ENCODE data around the gene SNAP29.
"Not testable (repeated sequence)": the region's sequence is repeated elsewhere in the genome, so short reads cannot be mapped to it uniquely, and the experiment has no call there.

The SNAP29 gene

DNA sequence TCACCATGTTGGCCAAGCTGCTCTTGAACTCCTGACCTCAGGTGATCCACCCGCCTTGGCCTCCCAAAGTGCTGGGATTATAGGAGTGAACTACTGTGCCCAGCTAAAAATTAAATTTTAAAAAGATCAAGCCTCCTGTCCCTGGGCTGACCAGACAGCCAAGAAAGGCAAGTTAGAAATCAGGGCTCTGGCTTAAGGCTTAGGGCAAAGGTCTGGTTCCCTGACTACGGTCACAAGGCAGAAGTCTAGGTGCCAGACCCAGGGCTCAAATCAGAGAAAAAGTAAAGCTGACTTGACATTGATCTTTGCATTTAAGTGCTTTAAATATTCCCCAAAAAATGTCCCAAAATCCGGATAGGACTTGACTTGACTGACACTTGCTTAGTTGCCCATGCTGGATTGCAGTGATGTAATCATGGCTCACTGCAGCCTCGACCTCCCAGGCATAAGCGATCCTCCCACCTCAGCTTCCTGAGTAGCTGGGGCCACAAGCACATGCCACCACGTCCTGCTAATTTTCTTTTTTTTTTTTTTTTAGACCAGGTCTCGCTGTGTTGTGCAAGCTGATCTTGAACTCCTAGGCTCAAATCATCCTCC, 41.1 kb downstream of the SNAP29 start:
- DNase-seq, result no peak

DNA sequence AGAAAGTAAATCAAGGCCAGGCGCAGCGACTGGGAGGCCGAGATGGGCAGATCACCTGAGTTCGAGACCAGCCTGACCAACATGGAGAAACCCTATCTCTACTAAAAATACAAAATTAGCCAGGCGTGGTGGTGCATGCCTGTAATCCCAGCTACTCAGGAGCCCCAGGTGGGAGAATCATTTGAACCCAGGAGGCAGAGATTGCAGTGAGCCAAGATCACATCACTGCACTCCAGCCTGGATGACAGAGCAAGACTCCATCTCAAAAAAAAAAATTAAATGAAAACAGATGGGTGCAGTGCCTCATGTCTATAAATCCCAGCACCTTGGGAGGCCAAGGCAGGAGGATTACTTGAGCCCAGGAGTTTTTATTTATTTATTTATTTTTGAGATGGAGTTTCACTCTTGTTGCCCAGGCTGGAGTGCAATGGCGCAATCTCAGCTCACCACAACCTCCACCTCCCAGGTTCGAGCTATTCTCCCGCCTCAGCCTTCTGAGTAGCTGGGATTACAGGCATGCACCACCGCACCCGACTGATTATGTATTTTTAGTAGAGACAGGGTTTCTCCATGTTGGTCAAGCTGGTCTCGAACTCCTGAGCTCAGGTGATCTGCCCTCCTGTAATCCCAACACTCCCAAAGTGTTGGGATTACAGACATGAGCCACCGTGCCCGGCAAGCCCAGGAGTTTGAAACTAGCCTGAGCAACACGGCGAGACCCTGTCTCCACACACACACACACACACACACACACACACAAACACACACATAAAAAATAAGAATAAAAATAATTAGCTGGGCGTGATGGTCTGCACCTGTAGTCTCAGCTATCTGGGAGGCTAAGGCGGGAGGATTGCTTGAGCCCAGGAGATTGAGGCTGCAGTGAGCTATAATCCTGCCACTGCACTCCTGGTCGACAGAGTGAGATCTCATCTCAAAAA, 42.6 kb downstream of the SNAP29 start:
- DNase-seq, result not testable (repeated sequence)

DNA sequence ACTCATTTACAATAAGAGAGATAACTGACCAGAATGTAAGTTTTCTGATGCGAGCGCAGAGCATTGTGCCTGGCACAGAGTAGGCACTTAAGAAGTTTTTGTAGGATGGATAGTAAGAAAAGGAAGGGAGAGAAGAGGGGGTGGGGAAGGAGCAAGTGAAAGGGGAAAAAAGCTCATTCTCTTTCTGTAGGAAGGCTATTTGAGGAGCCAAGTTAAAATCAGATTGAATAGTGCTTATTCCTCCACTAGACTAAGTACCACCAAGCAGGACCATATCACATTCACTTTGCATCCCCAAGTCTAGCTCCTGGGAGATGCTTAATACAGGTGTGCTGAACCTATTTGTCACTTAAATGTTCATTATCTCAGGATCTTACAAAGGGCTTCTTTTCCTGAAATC, 44.3 kb downstream of the SNAP29 start:
- DNase-seq, result no peak

DNA sequence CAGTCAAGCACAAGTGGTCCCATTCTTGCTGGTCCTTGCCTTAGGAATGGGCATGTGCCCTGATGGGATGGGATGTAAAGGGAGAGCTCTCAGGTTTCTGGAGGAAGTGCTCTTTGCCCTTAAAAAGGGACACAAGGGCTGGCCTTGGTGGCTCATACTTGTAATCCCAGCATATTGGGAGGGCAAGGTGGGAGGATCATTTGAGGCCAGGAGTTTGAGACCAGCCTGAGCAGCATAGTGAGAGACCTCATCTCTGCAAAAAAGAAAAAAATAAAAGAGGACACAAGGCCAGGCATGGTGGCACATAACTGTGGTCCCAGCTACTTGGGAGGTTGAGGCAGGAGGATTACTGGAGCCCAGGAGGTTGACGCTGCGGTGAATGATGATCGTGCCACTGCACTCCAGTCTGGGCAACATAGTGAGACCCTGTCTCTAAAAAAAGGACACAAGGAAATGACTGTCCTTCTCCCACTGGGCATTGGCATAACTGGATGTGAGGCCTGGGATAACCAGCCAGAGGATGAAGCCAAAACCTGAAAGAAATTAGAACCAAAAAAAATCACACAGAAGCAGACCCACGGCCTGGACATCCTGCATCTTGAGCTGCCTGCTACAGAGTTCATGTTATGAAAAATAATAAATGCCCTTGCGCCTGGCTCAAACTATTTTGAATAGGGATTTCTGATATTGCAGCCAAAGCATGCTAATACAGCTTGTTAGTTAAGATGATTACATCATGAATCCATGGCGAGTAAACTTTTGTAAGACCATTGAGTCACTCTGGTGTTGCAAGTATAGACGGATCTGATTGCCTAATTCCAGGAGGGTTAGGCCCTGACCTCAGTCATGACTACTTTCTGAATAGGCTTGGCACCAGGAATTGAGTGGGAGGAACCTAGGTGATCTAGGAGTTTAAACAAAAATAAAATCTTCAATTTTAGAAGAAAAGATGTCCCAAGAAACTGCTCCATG, 45.5 kb downstream of the SNAP29 start:
- DNase-seq, result no peak

DNA sequence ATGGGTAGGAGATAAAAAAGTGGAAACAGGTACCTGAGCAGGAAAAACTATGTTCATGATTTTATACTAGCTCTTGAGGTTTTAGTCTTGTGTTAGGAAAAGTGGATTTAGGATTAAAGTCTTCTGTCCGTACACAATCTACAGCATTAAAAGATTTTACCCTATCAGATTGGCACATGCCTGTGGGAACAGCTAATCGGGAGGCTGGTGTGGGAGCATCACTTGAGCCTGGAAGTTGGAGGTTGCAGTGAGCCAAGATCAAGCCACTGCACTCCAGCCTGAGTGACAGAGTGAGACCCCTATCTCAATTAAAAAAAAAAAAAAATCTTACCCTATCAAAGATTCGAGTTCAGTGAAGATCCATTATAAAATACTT, 46.2 kb downstream of the SNAP29 start:
- DNase-seq, result no peak

DNA sequence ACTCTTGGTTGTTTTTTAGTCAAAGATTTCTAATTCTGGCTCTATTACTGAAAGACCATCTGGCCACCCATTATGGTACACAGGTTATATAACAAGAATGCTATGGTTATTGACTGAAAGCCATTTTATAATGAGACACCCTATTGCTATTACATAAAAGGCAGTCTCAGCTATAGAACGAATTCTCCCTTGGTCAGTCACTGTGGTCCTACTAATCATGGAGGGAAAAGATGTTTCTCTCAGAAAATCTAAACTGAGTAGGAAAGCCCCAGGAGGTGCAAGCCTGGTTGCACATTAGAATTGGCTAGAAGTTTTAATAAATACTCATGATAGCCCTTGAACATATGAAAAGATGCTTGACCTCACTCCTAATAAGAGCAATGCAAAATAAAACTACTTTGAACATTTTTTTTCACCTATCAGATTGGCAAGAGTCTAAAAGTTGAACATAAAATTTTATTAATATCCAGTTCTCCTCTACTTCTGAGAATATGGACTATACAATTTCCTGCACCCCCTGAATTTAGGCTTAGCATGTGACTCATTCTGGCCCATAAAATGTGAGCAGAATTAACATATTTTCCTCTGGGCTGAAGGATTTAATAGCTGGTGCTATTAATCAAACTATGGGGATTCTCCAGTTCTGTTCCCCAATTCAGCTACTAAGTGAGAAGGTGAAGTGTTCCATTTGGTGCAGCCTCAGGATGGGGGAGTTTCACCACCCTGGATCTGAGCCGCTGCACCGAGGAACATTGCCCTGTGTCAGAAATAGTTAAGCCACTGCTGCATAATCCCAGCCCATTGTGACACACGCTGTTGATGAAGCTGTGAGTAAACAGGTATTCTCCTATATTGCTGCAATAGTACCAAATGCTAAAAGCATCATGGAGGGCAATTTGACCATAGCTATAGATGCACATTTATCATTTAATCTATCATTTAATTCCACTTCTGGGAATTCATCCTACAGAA, 46.9 kb downstream of the SNAP29 start:
- no peak for DNase-seq

DNA sequence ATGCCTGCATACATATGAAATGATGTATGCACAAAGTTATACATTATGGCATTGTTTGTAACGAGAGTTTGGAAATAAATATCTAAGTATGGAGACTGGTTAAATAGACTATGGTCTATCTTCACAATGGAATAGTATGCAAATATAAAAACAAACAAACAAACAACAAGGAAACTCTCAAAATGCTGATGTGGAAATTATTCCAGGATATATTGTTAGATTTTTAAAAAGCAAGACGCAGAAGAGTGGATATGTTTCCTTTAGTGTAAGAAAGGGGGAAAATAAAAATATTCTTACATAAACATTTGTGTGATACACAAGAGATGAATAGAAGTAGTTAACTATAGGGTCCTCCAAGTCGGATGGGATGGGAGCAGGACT, 47.6 kb downstream of the SNAP29 start:
- DNase-seq, result no peak

DNA sequence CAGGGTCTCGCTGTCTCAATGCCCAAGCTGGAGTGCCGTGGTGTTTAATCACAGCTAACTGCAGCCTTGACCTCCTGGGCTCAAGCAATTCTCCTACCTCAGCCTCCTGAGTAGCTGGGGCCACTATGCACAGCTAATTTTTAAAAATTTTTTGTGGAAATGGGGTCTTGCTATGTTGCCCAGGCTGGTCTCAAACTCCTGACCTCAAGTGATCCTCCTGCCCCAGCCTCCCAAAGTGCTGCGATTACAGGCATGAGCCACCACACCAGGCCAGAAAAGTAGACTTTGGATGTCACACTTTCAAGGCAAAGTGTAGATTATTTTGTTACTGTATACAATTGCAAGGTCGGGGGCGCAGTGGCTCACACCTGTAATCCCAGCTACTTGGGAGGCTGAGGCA, 49.9 kb downstream of the SNAP29 start:
- DNase-seq, result not testable (repeated sequence)

DNA sequence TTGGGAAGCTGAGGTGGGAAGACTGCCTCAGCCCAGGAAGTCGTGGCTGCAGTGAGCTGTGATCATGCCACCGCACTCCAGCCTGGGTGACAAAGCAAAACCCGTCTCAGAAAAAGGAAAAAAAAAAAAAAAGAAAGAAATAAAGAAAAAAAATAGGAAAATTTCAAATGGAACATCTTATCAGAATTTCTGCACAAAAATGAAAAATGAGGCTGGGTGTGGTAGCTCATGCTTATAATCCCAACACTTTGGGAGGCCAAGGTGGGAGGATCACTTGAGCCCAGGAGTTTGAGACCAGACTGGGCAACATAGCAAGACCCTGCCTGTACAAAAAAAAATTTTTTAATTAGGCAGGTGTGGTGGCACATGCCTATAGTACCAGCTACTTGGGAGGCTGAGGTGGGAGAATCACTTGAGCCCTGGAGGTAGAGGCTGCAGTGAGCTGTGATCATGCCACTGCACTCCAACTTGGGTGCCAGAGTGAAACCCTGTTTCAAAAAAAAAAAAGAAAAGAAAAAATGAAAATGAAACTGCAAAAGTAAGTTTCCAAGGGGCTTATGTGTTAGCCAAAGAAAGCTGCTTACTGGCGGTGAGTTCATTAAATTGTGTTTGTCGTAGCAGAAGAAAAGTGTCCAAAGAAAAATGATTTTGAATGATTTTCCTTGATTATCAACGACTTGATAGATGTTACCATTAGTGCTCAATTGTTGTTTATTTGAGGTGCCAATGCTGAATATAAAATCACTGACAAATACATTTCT, 50.9 kb downstream of the SNAP29 start:
- no peak for DNase-seq

DNA sequence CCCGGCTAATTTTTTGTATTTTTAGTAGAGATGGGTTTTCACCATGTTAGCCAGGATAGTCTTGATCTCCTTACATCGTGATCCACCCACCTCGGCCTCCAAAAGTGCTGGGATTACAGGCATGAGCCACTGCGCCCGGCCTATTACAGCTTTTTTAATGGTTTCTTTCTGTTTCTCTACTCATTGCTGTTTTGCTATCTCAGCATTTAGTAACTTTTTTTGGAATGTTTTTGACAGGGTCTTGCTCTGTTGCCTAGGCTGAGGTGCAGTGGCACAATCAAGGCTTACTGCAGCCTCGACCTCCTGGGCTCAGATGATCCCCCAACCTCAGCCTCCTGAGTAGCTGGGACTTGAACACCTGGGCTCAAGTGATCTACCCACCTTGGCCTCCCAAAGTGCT, 53.7 kb downstream of the SNAP29 start:
- no peak for DNase-seq

DNA sequence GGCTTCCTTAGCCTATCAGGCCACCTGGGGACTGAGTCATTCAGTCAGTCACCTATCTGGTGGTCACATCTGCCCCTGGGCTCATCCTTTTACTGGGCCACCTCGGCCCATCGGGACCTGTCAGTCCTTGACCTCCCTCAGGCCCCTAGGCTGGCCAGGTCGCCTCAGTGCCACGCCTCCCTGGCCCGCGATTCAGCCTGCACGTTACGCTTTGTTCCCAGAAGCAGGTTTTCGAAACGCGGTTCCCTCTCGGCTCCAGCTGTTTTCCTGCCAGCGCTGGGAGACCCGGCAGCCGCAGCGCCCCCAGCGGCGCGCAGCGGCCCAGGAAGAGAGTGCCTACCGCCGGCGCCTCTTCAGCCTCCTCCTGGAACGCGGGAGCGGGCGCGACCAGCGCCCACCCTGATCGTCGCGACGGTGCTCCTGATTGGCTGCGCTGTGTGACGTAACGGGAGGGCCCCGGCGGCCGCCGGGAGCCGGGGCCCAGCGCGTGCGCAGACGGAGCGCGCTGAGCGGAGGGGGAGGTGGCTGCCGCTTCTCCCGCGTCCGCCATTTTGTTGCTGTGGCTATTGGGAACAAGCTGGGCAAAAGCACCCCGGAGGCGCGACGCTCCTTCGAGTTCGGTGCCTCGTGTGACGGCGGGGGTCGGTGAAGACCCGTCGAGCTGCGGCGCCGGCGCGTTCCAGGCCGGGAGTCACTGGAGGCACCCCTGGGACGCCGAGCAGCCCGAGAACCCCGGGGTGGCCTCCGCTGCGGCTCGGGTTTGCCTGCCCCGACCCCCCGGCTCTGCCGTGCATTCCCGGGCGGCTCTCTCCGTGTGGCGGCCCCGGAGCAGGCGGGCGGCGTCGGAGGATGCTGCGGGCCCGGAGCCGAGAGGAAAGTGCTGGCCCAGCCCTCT, 58.4 kb downstream of the SNAP29 start, which contains the start of gene CRKL:
Gene CRKL, plus strand, starts transcription at position 492 of the 895 bp plus-strand sequence. CDS start 528 bp downstream, outside the sequence.
- DNase-seq, result peak; percentile 72 to 98 (median 94)

DNA sequence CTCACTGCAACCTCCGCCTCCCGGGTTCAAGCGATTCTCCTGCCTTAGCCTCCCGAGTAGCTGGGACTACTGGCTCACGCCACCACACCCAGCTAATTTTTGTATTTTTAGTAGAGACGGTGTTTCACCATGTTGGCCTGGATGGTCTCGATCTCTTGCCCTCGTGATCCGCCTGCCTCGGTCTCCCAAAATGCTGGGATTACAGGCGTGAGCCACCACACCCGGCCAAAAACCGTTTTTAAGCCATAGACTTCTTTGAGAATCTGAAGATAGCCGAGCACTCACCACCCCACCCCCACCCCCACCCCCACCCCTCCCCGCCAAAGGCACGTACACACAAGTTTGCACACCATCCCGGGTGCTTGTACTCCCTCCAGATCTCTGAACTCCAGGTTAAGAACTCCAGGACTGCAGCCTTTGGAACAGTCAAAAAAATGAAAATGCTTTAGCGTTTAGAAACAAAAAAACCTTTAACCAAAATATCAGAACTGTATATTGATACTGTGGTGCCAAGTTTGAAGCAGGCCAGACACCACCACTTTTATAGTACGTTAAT, 59.9 kb downstream of the SNAP29 start:
- no peak for DNase-seq

DNA sequence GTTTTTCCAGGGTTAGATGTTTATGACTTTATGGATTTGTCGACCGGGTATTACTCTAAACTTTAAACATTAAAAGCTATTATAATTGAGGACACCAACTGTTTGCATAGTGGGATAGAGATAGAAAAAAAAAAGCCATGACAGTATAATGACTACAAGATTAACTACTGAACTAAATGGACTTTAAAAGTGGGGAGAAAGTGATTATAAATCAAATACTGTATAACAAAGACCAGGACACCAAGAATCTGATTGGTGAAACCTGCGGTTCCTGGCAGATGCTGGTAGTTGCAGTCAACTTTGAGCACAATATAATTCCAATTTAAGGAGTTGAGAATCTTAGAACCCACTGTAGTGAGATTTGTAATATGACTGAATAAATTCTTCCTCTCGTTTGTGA, 60.9 kb downstream of the SNAP29 start:
- DNase-seq, result no peak

DNA sequence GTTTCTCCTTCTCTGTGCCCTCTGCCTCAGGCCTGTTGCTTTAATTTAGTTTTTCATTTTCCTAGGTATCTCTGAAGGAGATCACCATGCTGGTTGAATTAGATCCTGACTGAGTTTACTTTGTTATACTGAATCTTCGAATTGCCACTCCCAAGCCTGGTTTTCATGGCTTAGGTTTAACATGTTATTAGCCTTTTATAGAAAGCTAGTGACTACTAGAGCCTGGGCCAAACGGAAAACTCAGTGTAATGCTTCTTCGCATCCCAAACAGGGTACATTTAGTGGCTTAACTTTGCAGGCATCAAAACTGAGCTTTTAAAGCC, 62.0 kb downstream of the SNAP29 start:
- DNase-seq, result no peak

DNA sequence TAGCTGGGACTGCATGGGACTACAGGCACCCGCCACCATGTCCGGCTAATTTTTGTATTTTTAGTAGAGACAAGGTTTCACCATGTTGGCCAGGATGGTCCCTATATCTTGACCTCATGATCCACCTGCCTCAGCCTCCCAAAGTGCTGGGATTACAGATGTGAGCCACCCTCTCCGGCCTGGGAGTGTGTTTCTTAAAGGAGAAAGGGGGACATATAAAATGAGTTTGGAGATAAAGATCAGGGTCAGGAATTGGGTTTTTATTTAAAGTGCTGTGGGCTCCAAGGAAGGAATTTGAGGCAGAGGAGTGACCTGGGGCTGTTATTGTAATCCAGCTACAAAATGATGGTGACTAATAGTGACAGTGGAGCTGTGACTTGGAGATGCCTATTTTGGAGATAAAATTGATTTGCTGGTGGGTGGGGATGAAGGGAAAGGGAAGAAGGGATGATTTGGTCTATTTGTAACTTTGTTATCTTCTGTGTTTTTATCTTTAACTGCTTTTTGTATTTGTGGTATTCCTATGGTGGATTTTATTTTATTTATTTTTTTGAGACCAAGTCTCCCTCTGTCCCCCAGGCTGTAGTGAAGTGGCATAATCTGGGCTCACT, 63.4 kb downstream of the SNAP29 start:
- no peak for DNase-seq

DNA sequence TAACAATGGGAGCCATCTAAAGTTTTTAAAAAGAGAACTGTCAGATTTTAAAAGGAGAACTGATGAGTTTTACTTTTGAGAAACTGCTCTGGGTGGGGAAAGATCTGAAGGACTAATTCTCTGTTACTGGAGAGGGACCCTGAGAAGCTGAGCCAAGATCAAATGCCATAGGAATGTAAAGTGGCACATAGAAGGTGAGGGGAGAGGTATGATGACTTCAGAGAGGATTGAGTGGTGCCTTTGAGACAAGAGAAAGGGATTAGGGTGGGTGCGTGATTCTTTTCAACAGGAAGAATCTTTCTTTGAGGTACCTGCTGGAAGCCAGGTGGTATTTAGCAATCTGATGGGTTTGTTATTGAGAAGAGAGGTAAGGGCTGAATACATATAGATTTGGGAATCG, 67.4 kb downstream of the SNAP29 start:
- no peak for DNase-seq

DNA sequence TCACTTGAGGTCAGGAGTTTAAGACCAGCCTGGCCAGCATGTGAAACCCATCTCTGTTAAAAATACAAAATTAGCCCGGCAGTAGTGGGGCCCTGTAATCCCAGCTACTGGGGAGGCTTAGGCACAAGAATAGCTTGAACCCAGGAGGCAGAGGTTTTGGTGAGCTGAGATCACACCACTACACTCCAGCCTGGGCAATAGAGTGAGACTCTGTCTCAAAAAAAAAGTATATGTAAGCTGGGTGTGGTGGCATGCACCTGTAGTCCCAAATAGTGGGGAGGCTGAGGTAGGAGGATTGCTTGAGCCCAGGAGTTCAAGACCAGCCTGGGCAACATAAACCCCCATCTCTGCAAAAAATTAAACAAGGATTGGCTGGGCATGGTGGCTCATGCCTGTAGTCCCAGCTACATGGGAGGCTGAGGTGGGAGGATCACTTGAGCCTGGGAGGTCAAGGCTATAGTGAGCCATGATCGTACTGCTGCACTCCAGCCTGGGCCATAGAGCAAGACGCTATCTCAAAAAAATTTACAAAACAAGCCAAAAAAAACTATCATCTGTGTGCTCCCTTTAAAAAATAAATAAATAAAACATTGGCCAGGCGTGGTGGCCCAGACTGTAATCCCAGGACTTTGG, 69.2 kb downstream of the SNAP29 start:
- DNase-seq, result no peak
